Measurements from ENCODE around the gene PKD1.

GRCh38 chr16:2061526-2061925 is 74.2 kb downstream of the PKD1 start:
- TF ChIP-seq CTCF (IDR thresholded peaks at IDR 0.05) (no peak), POLR2A (IDR thresholded peaks at IDR 0.05) (no peak), EP300 (IDR thresholded peaks at IDR 0.05) (no peak)

Data from sigmoid colon (tissue), 4 donors.